SK-N-SH treated with all-trans-retinoic acid at 6 μM for 48 hours (cell line): ENCODE measurements around the gene CHCT1.
A peak's percentile ranks its signal among the peaks of the same experiment; 100 is the strongest.

Source experiments
- ATAC-seq: fragments of 200-7000 bp; cut with Tn5 transposase; 3 replicates; pipeline ENCODE4 v1.9.1; 2020; ENCODE audit warnings: mild to moderate bottlenecking, moderate library complexity
- ARNTL ChIP-seq: fragments of 450-650 bp; formaldehyde crosslinking; IDR thresholded peaks from 2 replicates; pipeline ENCODE4 v1.5.0; 2020; ENCODE audit warnings: low read depth, mild to moderate bottlenecking, moderate library complexity, borderline replicate concordance
- BACH2 ChIP-seq: fragments of 250-450 bp; sonication (Bioruptor Pico); IDR thresholded peaks from 2 replicates; pipeline ENCODE4 v1.9.0; 2021; ENCODE audit warnings: mild to moderate bottlenecking, borderline replicate concordance
- CREB5 ChIP-seq: fragments of 250-450 bp; sonication (Bioruptor Pico); IDR thresholded peaks from 2 replicates; pipeline ENCODE4 v1.5.1; 2020; ENCODE audit warnings: low read depth, mild to moderate bottlenecking, moderate library complexity
- ESRRG ChIP-seq: fragments of 250-450 bp; sonication (Bioruptor Pico); IDR thresholded peaks from 2 replicates; pipeline ENCODE4 v1.6.1; 2021; ENCODE audit warnings: mild to moderate bottlenecking
- GLIS3 ChIP-seq: fragments of 250-450 bp; sonication (Bioruptor Pico); IDR thresholded peaks from 2 replicates; pipeline ENCODE4 v1.5.0; 2020; ENCODE audit warnings: mild to moderate bottlenecking, moderate library complexity
- ISL1 ChIP-seq: fragments of 250-450 bp; sonication (Bioruptor Pico); IDR thresholded peaks from 2 replicates; pipeline ENCODE4 v2.1.2; 2022; ENCODE audit warnings: mild to moderate bottlenecking, moderate library complexity
- POU6F1 ChIP-seq: fragments of 250-450 bp; sonication (Bioruptor Pico); IDR thresholded peaks from 2 replicates; pipeline ENCODE4 v1.8.0; 2021; ENCODE audit warnings: low read depth, mild to moderate bottlenecking, moderate library complexity, borderline replicate concordance
- PPARA ChIP-seq: fragments of 250-450 bp; sonication (Bioruptor Pico); IDR thresholded peaks from 2 replicates; pipeline ENCODE4 v1.5.0; 2020; ENCODE audit warnings: mild to moderate bottlenecking, borderline replicate concordance
- RARB ChIP-seq: fragments of 250-450 bp; sonication (Bioruptor Pico); IDR thresholded peaks from 2 replicates; pipeline ENCODE4 v1.8.0; 2021; ENCODE audit warnings: mild to moderate bottlenecking, moderate library complexity
- SNAI2 ChIP-seq: fragments of 250-450 bp; sonication (Bioruptor Pico); IDR thresholded peaks from 2 replicates; pipeline ENCODE4 v1.5.0; 2020; ENCODE audit warnings: mild to moderate bottlenecking, moderate library complexity
- TCF4 ChIP-seq: fragments of 250-450 bp; sonication (Bioruptor Pico); IDR thresholded peaks from 2 replicates; pipeline ENCODE4 v1.8.0; 2021; ENCODE audit warnings: mild to moderate bottlenecking, moderate library complexity, borderline replicate concordance
- TOX ChIP-seq: fragments of 250-450 bp; sonication (Bioruptor Pico); IDR thresholded peaks from 2 replicates; pipeline ENCODE4 v1.8.0; 2021; ENCODE audit warnings: mild to moderate bottlenecking, moderate library complexity, borderline replicate concordance
- ZC3H10 ChIP-seq: fragments of 250-450 bp; sonication (Bioruptor Pico); IDR thresholded peaks from 2 replicates; pipeline ENCODE4 v1.5.1; 2021; ENCODE audit warnings: mild to moderate bottlenecking, moderate library complexity
- ZFP3 ChIP-seq: fragments of 250-450 bp; sonication (Bioruptor Pico); IDR thresholded peaks from 2 replicates; pipeline ENCODE4 v1.5.0; 2020; ENCODE audit warnings: mild to moderate bottlenecking, moderate library complexity
- ZFP30 ChIP-seq: fragments of 450-650 bp; formaldehyde crosslinking; IDR thresholded peaks from 2 replicates; pipeline ENCODE4 v1.5.0; 2022; ENCODE audit warnings: mild to moderate bottlenecking, moderate library complexity
- ZNF70 ChIP-seq: fragments of 450-650 bp; formaldehyde crosslinking; IDR thresholded peaks from 2 replicates; pipeline ENCODE4 v1.5.0; 2020; ENCODE audit warnings: mild to moderate bottlenecking, moderate library complexity
- ZNF8 ChIP-seq: fragments of 450-650 bp; formaldehyde crosslinking; IDR thresholded peaks from 2 replicates; pipeline ENCODE4 v1.5.0; 2020; ENCODE audit warnings: mild to moderate bottlenecking, moderate library complexity
- TF ChIP-seq, protein P1 (sequence below): fragments of 250-450 bp; sonication (Bioruptor Pico); IDR thresholded peaks from 2 replicates; pipeline ENCODE4 v1.8.0; 2020; ENCODE audit warnings: mild to moderate bottlenecking, moderate library complexity, borderline replicate concordance

CHCT1 gene

DNA sequence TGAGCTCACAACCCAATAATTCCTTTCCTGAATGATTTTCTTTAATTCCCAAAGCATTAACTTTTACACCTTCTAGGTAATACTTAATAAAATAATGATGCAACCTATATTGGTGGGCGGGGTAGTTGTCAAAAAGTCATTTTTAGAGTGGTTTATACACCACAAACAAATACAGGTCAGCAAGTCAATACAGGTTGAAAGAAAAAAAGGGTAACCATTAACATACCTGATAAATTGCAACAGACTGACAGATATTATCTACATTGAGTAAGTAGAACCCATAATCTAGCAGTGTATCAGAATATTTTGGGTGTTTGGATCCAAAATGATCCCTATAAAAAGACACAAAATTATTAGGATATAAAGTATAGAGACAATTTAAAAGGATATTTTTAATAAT, 39.3 kb downstream of the CHCT1 start:
- no peak for TF ChIP-seq CREB5 (CRISPR knock-in tag)
- no peak for TF ChIP-seq RARB
- TF ChIP-seq SNAI2 (CRISPR knock-in tag) = no peak
- TF ChIP-seq ARNTL (CRISPR knock-in tag) = no peak
- TF ChIP-seq, protein P1, sequence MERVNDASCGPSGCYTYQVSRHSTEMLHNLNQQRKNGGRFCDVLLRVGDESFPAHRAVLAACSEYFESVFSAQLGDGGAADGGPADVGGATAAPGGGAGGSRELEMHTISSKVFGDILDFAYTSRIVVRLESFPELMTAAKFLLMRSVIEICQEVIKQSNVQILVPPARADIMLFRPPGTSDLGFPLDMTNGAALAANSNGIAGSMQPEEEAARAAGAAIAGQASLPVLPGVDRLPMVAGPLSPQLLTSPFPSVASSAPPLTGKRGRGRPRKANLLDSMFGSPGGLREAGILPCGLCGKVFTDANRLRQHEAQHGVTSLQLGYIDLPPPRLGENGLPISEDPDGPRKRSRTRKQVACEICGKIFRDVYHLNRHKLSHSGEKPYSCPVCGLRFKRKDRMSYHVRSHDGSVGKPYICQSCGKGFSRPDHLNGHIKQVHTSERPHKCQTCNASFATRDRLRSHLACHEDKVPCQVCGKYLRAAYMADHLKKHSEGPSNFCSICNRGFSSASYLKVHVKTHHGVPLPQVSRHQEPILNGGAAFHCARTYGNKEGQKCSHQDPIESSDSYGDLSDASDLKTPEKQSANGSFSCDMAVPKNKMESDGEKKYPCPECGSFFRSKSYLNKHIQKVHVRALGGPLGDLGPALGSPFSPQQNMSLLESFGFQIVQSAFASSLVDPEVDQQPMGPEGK = no peak
- TF ChIP-seq ZC3H10 = no peak
- no peak for TF ChIP-seq ZNF70
- no peak for TF ChIP-seq ESRRG (CRISPR knock-in tag)
- TF ChIP-seq ZFP3 (CRISPR knock-in tag) = no peak
- TF ChIP-seq GLIS3 (CRISPR knock-in tag) = no peak
- TF ChIP-seq TCF4 = no peak
- ATAC-seq = no peak

DNA sequence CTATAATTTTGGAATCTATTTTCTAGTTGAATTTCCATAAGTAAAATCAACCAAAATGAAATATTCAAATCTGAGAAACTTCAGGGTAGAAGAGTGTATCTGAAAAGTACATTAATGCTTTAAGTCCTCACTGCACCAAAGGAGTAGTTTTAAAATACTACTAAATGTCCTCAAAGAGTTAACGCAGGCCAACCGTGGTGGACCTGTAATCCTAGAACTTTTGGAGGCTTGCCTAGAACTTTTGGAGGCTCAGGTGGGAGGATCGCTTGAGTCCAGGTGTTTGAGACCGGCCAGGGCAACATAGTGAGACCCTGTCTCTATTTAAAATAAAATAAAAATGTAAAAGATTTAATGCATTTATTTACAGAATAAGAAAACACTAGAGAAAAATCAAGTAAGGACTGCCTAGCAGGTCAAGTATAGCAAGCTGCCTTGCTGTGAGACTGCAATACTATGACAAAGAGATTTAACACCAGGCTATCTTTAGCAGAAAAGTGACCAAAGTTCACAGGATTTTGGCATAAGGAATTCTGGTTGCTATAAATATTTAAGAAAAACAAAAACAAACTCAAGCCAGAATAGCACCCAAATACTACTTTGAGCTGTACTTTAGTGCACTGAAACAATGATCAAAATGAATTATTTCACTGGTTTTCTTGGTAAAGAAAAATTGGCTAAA, 41.0 kb downstream of the CHCT1 start:
- no peak for ATAC-seq
- no peak for TF ChIP-seq GLIS3 (CRISPR knock-in tag)
- no peak for TF ChIP-seq POU6F1 (CRISPR knock-in tag)
- TF ChIP-seq ZNF70 = no peak
- no peak for TF ChIP-seq ZC3H10
- TF ChIP-seq BACH2 (CRISPR knock-in tag) = no peak
- no peak for TF ChIP-seq ISL1 (CRISPR knock-in tag)
- TF ChIP-seq ZFP30 = no peak
- TF ChIP-seq ZNF8 (CRISPR knock-in tag) = no peak
- TF ChIP-seq ZFP3 (CRISPR knock-in tag) = no peak
- TF ChIP-seq, protein P1 = no peak
- TF ChIP-seq, all 23 proteins: peak for 0

DNA sequence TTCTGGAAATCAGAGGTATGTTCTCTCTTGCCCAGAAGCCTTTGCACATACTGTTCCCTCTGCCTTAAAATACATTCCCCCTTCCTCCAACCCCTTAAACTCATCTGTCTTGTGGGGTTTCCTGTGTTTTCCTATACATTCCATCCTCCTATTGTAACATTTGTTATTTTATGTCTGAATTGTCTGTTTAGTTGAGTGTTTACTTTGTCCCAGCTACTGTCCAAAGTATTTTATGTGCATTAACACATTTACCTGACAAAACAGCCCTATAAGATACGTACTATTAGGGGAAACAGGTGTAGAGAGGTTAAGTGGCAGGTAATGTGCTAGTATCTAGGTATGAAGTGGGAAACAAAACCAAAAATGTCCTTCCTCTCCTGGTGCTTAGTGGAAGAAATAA, 42.1 kb downstream of the CHCT1 start:
- TF ChIP-seq GLIS3 (CRISPR knock-in tag) (no peak), ZNF70 (no peak), RARB (no peak), ZFP3 (CRISPR knock-in tag) (no peak), ISL1 (CRISPR knock-in tag) (no peak), CREB5 (CRISPR knock-in tag) (no peak), TOX (no peak), BACH2 (CRISPR knock-in tag) (no peak), ZNF8 (CRISPR knock-in tag) (no peak)
- TF ChIP-seq, all 23 proteins: peak for 0
- no peak for ATAC-seq

GRCh38 chr17:60468371-60468770, 46.1 kb downstream of the CHCT1 start:
- no peak for TF ChIP-seq PPARA
- 0 out of 2 replicates have a peak, but pooled peaks have one; percentile 14 for TF ChIP-seq ISL1 (CRISPR knock-in tag)
- no peak for TF ChIP-seq SNAI2 (CRISPR knock-in tag)
- TF ChIP-seq BACH2 (CRISPR knock-in tag) = no peak
- ATAC-seq = no peak

- no peak for TF ChIP-seq ISL1 (CRISPR knock-in tag)
- no peak for ATAC-seq
These were observed 49.2 kb downstream of the CHCT1 start for GRCh38 chr17:60471451-60471850.
